ENCODE data around the gene LAMA2. TPM values are rescaled to one million over a fixed set of nuclear protein-coding genes. Genes with fewer than 3 reads are reported as not detected.
A peak's percentile ranks its signal among the peaks of the same experiment; 100 is the strongest.

Gene LAMA2
- total and polyA plus RNA-seq, 4 donors, result 6.0 to 86.5 (median 46.4) TPM

DNA sequence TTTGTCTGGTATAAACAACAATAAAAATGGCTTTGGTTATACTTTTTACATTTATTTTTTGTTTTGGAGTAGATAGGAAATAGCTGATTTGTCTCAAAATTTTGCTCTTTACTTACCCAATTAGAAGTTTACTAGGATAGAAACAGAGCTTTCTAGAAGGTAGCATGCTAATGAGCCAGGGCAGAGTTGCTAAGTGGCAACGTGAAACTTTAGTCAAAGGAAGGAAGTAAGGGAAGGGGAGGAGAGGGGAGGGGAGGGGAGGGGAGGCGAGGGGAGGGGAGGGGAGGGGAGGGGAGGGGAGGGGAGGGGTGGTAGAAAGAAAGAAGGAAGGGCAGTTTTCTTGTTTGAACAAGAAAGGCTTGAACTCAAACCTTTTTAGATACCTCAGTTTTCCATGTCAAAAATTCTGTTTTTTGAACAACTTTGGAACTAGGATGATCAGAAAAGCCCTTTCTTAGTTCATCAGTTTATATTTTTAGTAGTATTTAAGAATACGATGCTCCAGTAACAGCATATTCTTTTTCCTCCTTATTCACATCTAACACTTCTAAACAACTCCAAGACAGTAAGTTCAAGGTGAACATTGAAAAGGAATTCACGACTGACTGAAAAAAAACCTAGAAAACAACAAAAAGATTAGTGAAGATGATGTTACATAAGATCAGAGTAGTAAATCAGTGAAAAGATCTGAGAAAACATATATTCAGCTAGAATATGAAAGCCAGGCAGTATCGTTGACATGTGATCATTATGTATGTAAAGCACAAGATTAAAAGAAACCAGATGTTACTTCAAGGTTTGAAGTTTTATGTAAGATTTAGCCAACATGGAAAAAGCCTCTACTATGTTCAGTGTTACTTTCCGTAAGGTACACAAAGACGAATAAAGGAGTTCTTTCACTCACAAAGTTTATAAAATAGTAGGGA is 563.6 kb downstream of the LAMA2 start:
- no peak for DNase-seq
- intact Hi-C loops (cut with DNase I), result loop anchor here in 1 of 2 donors (5.0 kb wide), 1 partner anchor 44 kb away; no protein-coding TSS in a partner anchor
- no peaks in the 10 kb centered on the region for H3K9me3 ChIP-seq (ENCODE audit: control insufficient read depth, low read length)
- no peaks in the 10 kb centered on the region for H3K27me3 ChIP-seq (ENCODE audit: control insufficient read depth in 1 of 2, insufficient read depth in 2 of 2, low read length in 1 of 2)
- ATAC-seq (ENCODE audit: low FRiP score), result no peak
- peaks cover 0 to 2% of the 10 kb centered on the region in 2 donors for H3K36me3 ChIP-seq (ENCODE audit: control insufficient read depth in 1 of 2, insufficient read depth in 2 of 2, low read length in 1 of 2)
- no peak overlapping the region for H3K4me3 ChIP-seq (ENCODE audit: low read length in 2 of 2)
- no peaks in the 10 kb centered on the region for H3K4me1 ChIP-seq (ENCODE audit: control insufficient read depth in 1 of 2, insufficient read depth in 2 of 2, low read length in 2 of 2)
- no peak overlapping the region for H3K27ac ChIP-seq (ENCODE audit: low read depth in 1 of 2, low read length in 2 of 2)
- 62 to 68% methylated on average over 6 of the region's 7 CpGs for WGBS, 2 donors

DNA sequence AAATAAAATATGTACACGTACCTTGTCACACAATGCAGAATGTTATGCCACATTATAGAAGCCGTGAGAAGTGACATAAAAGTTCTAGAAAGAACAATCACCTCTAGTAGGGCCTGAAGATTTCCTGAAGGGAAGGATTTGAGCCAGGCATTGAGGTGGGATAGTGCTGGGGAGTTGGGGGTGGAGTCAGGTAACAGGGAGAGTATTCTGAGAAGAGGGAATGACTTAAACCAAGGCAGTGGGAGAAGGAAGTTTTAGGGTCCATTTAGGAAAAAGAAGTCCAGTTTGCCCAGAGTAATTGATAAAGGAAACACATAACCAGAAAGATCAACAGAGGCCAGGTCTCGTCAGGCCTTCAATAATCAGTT is 564.2 kb downstream of the LAMA2 start:
- intact Hi-C loops (cut with DNase I), result loop anchor here in 1 of 2 donors (5.0 kb wide), 1 partner anchor 45 kb away; no protein-coding TSS in a partner anchor
- Histone ChIP-seq H3K4me1 (ENCODE audit: control insufficient read depth in 1 of 2, insufficient read depth in 2 of 2, low read length in 2 of 2) (no peaks in the 10 kb centered on the region), H3K27me3 (ENCODE audit: control insufficient read depth in 1 of 2, insufficient read depth in 2 of 2, low read length in 1 of 2) (no peaks in the 10 kb centered on the region), H3K27ac (ENCODE audit: low read depth in 1 of 2, low read length in 2 of 2) (no peak overlapping the region), H3K9me3 (ENCODE audit: control insufficient read depth, low read length) (no peaks in the 10 kb centered on the region), H3K4me3 (ENCODE audit: low read length in 2 of 2) (no peak overlapping the region), H3K36me3 (ENCODE audit: control insufficient read depth in 1 of 2, insufficient read depth in 2 of 2, low read length in 1 of 2) (no peaks in the 10 kb centered on the region)
- ATAC-seq (ENCODE audit: low FRiP score), result no peak
- DNase-seq, result no peak
- 67 to 83% methylated on average over 3 of the region's 3 CpGs for WGBS, 2 donors

DNA sequence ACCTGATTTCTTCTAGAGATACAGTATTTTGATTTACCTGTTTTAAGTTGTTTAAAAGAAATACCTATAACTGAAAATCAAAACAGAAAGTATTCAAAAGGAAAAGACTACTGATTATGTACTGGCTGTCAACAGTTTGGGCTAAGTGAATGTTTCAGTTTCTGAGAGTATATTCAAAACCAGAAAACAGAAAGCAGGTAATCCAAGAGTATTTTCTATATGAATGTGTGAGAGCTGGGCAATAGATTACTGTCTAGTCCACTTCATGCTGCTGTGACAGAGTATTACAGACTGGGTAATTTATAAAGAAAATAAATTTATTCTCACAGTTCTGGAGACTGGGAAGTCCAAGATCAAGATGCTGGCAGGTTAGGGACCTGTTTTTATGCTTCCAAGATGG is 566.0 kb downstream of the LAMA2 start:
- intact Hi-C loops (cut with DNase I), result loop anchor here in 1 of 2 donors (5.0 kb wide), 1 partner anchor 47 kb away; no protein-coding TSS in a partner anchor
- Histone ChIP-seq H3K9me3 (ENCODE audit: control insufficient read depth, low read length) (no peaks in the 10 kb centered on the region), H3K4me1 (ENCODE audit: control insufficient read depth in 1 of 2, insufficient read depth in 2 of 2, low read length in 2 of 2) (no peaks in the 10 kb centered on the region), H3K36me3 (ENCODE audit: control insufficient read depth in 1 of 2, insufficient read depth in 2 of 2, low read length in 1 of 2) (no peaks in the 10 kb centered on the region), H3K27ac (ENCODE audit: low read depth in 1 of 2, low read length in 2 of 2) (no peak overlapping the region), H3K27me3 (ENCODE audit: control insufficient read depth in 1 of 2, insufficient read depth in 2 of 2, low read length in 1 of 2) (no peaks in the 10 kb centered on the region), H3K4me3 (ENCODE audit: low read length in 2 of 2) (no peak overlapping the region)
- no peak for DNase-seq
- no peak for ATAC-seq (ENCODE audit: low FRiP score)

DNA sequence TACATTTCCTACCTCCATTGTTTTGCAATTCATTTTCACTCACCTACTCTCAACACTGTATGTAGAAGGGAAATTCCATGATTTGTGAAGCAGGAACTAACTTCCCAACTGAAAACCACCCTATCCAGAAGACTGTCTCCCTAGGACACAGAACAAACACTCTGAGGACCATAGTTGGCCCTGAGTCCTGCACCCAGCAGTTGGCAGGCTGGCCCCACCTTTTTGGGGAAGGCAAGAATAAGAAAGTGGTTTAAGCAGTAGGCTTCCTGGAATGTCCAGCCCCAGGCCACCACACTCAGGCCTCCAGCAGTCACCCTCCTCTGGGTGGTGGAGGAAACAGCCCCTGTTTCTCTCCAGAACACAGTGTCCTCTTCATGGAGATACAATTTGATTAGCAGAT is 568.2 kb downstream of the LAMA2 start:
- H3K27ac ChIP-seq (ENCODE audit: low read depth in 1 of 2, low read length in 2 of 2), result no peak overlapping the region
- no peaks in the 10 kb centered on the region for H3K27me3 ChIP-seq (ENCODE audit: control insufficient read depth in 1 of 2, insufficient read depth in 2 of 2, low read length in 1 of 2)
- DNase-seq (peak in 1 of 2 donors; percentile 39), ATAC-seq (ENCODE audit: low FRiP score) (no peak)
- H3K4me1 ChIP-seq (ENCODE audit: control insufficient read depth in 1 of 2, insufficient read depth in 2 of 2, low read length in 2 of 2), result no peaks in the 10 kb centered on the region
- H3K9me3 ChIP-seq (ENCODE audit: control insufficient read depth, low read length), result no peaks in the 10 kb centered on the region
- intact Hi-C loops (cut with DNase I), result no loop called here
- no peak overlapping the region for H3K4me3 ChIP-seq (ENCODE audit: low read length in 2 of 2)
- peaks cover 0 to 1% of the 10 kb centered on the region in 2 donors for H3K36me3 ChIP-seq (ENCODE audit: control insufficient read depth in 1 of 2, insufficient read depth in 2 of 2, low read length in 1 of 2)

DNA sequence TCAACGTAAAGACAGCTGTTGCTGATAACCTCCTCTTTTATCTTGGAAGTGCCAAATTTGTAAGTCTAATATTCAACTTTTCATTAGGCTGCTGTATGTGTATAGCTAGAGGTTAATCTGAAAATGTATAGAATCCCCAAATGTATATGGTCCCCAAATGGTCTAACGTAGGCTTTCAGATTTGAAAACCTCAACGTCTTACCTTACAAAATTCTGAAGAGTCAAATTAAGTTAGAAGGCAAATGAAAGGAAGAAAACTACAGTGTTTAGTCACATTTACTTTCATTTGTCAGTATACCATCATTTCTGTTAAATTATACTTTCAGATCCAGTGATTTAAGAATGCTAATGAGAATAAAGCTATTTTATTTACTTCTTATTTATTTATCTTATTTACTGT is 570.1 kb downstream of the LAMA2 start:
- no peaks in the 10 kb centered on the region for H3K27me3 ChIP-seq (ENCODE audit: control insufficient read depth in 1 of 2, insufficient read depth in 2 of 2, low read length in 1 of 2)
- ATAC-seq (ENCODE audit: low FRiP score), result no peak
- H3K4me3 ChIP-seq (ENCODE audit: low read length in 2 of 2), result no peak overlapping the region
- H3K27ac ChIP-seq (ENCODE audit: low read depth in 1 of 2, low read length in 2 of 2), result no peak overlapping the region
- DNase-seq, result no peak
- peaks cover 0 to 1% of the 10 kb centered on the region in 2 donors for H3K36me3 ChIP-seq (ENCODE audit: control insufficient read depth in 1 of 2, insufficient read depth in 2 of 2, low read length in 1 of 2)
- WGBS, 2 donors, result 81 to 91% methylated on average over 3 of the region's 3 CpGs
- no peaks in the 10 kb centered on the region for H3K4me1 ChIP-seq (ENCODE audit: control insufficient read depth in 1 of 2, insufficient read depth in 2 of 2, low read length in 2 of 2)
- intact Hi-C loops (cut with DNase I), result no loop called here
- H3K9me3 ChIP-seq (ENCODE audit: control insufficient read depth, low read length), result no peaks in the 10 kb centered on the region

DNA sequence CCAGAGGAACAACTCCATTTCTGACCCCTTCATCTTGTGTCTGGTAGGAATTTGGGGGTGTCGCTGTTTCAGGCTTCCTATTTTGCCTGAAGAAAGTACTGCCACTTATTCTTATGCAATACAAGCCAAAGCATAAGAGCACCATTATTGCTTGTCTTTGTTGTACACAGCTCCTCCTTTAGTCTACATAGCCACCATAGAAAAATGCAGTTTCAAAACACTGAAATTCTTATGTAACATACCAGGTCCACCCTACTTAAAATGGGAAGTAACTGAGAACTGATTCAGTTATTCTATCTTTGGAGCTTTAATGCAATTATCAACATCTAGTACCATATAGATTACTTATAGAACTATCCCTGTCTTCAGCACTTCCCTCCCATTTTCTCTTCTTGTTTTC is 571.5 kb downstream of the LAMA2 start:
- DNase-seq (no peak), ATAC-seq (ENCODE audit: low FRiP score) (no peak)
- H3K36me3 ChIP-seq (ENCODE audit: control insufficient read depth in 1 of 2, insufficient read depth in 2 of 2, low read length in 1 of 2), result peaks cover 0 to 1% of the 10 kb centered on the region in 2 donors
- intact Hi-C loops (cut with DNase I), result no loop called here
- no peaks in the 10 kb centered on the region for H3K4me1 ChIP-seq (ENCODE audit: control insufficient read depth in 1 of 2, insufficient read depth in 2 of 2, low read length in 2 of 2)
- no peak overlapping the region for H3K4me3 ChIP-seq (ENCODE audit: low read length in 2 of 2)
- WGBS, 2 donors, result 98 to 100% methylated on average over 1 of the region's 1 CpG
- H3K9me3 ChIP-seq (ENCODE audit: control insufficient read depth, low read length), result no peaks in the 10 kb centered on the region
- no peaks in the 10 kb centered on the region for H3K27me3 ChIP-seq (ENCODE audit: control insufficient read depth in 1 of 2, insufficient read depth in 2 of 2, low read length in 1 of 2)
- H3K27ac ChIP-seq (ENCODE audit: low read depth in 1 of 2, low read length in 2 of 2), result no peak overlapping the region

DNA sequence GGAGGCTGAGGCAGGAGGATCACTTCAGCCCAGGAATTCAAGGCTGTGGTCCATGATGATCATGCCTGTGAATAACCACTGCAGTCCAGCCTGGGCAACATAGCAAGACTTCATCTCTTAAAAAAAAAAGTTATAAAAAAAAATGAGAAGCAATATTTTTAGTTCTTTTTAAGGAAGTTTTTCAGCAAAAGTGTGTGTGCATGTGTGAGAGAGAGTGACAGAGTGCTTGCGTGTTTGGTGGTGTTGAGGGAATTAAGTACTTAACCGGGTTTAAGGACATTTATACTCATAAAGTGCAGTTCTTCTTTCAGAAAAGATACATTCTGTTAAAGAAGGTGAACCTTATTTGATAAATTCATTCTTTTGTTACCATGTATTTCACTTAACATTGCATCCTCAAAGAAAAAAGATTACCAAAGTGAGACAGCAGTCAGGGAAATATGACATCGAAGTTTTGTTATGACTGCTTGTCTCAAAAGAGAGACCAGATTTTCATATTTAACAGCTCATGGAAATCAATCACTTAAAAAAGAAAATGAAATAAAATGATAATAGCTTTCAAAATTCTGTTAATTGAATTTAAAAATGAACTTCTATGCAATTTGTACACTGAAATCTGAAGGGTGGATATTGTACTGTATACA is 572.3 kb downstream of the LAMA2 start:
- no peaks in the 10 kb centered on the region for H3K27me3 ChIP-seq (ENCODE audit: control insufficient read depth in 1 of 2, insufficient read depth in 2 of 2, low read length in 1 of 2)
- H3K9me3 ChIP-seq (ENCODE audit: control insufficient read depth, low read length), result no peaks in the 10 kb centered on the region
- DNase-seq (no peak), ATAC-seq (ENCODE audit: low FRiP score) (no peak)
- WGBS, 2 donors, result 75 to 89% methylated on average over 3 of the region's 3 CpGs
- peaks cover 0 to 1% of the 10 kb centered on the region in 2 donors for H3K36me3 ChIP-seq (ENCODE audit: control insufficient read depth in 1 of 2, insufficient read depth in 2 of 2, low read length in 1 of 2)
- no peak overlapping the region for H3K4me3 ChIP-seq (ENCODE audit: low read length in 2 of 2)
- no peaks in the 10 kb centered on the region for H3K4me1 ChIP-seq (ENCODE audit: control insufficient read depth in 1 of 2, insufficient read depth in 2 of 2, low read length in 2 of 2)
- no peak overlapping the region for H3K27ac ChIP-seq (ENCODE audit: low read depth in 1 of 2, low read length in 2 of 2)
- intact Hi-C loops (cut with DNase I), result no loop called here

DNA sequence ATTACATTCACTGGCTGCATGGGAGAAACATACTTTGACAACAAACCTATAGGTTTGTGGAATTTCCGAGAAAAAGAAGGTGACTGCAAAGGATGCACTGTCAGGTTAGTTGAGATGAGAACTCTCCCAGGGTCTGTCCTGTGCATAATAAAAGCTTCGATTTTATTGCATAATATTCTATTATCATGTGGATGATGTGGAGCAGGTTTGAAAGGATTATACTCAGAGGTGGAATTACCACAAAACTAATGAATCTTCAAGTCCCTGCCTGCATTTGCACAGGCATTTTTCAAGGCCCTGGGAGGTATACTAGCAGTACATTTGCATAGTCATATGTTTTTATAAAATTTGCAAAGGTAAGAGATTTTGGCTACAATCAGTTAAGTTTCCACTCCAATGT is 577.3 kb downstream of the LAMA2 start:
- H3K36me3 ChIP-seq (ENCODE audit: control insufficient read depth in 1 of 2, insufficient read depth in 2 of 2, low read length in 1 of 2), result no peaks in the 10 kb centered on the region
- no peaks in the 10 kb centered on the region for H3K27me3 ChIP-seq (ENCODE audit: control insufficient read depth in 1 of 2, insufficient read depth in 2 of 2, low read length in 1 of 2)
- DNase-seq (no peak), ATAC-seq (ENCODE audit: low FRiP score) (no peak)
- no peaks in the 10 kb centered on the region for H3K4me1 ChIP-seq (ENCODE audit: control insufficient read depth in 1 of 2, insufficient read depth in 2 of 2, low read length in 2 of 2)
- no peak overlapping the region for H3K27ac ChIP-seq (ENCODE audit: low read depth in 1 of 2, low read length in 2 of 2)
- no peaks in the 10 kb centered on the region for H3K9me3 ChIP-seq (ENCODE audit: control insufficient read depth, low read length)
- intact Hi-C loops (cut with DNase I), result no loop called here
- 56 to 67% methylated on average over 2 of the region's 2 CpGs for WGBS, 2 donors
- H3K4me3 ChIP-seq (ENCODE audit: low read length in 2 of 2), result no peak overlapping the region
